Panc1 (cell line): ENCODE results near the gene POMGNT1. TPM values are rescaled to one million over a fixed set of nuclear protein-coding genes. Genes with fewer than 3 reads are reported as not detected.

Experiments
- ATAC-seq: fragments of 200-7000 bp; cut with Tn5 transposase; 2 replicates; pipeline ENCODE4 v1.9.1; 2020; ENCODE audit warnings: mild to moderate bottlenecking, moderate library complexity
- BruUV-seq: library from RNA; stranded (reverse); fragments of 400-500 nt; replicated peaks from 2 replicates; lab custom pipeline; 2021; lab: Mats Ljungman, UMichigan
- CTCF ChIA-PET: fragments of 300-600 bp; sonication (Branson Sonifier 250); formaldehyde crosslinking; loops from one replicate; lab custom pipeline; 2022; ENCODE audit warnings: antibody characterized with exemption; lab: Charles Lee
- POLR2A ChIA-PET: fragments of 300-600 bp; sonication (Branson Sonifier 250); formaldehyde crosslinking; loops from one replicate; lab custom pipeline; 2022; ENCODE audit warnings: antibody characterized with exemption; lab: Charles Lee
- DNase-seq: peaks from one replicate; pipeline ENCODE4 v3.0.0-alpha.2; 2010; ENCODE audit warnings: low read depth, low spot score
- H3K27ac ChIP-seq: 2 replicates; pipeline ENCODE4 v1.5.1; 2011; ENCODE audit warnings: mild to moderate bottlenecking, low read length, inconsistent platforms
- H3K27me3 ChIP-seq: fragments of 200-500 bp; sonication (Bioruptor generic); 2 replicates; pipeline ENCODE4 v1.6.0; 2014; ENCODE audit warnings: low read length, inconsistent platforms; ENCODE audit not compliant: control insufficient read depth, insufficient read depth
- H3K36me3 ChIP-seq: fragments of 200-500 bp; sonication (Bioruptor generic); 2 replicates; pipeline ENCODE4 v1.5.1; 2014; ENCODE audit warnings: inconsistent platforms, mild to moderate bottlenecking, low read length, moderate library complexity; ENCODE audit not compliant: control insufficient read depth, insufficient read depth
- H3K4me1 ChIP-seq: 2 replicates; pipeline ENCODE4 v1.5.1; 2011; ENCODE audit warnings: inconsistent platforms, mild to moderate bottlenecking, low read length, moderate library complexity; ENCODE audit not compliant: control insufficient read depth, insufficient read depth
- H3K4me3 ChIP-seq, 2 experiments: 2 replicates each; pipeline ENCODE4 v1.5.1; 2011 to 2012; ENCODE audit warnings: low read depth in 2 of 2, low read length in 2 of 2, mild to moderate bottlenecking in 2 of 2, inconsistent platforms in 1 of 2, moderate library complexity in 1 of 2
- H3K9me3 ChIP-seq: fragments of 200-500 bp; sonication (Bioruptor generic); 2 replicates; pipeline ENCODE4 v1.5.1; 2014; ENCODE audit warnings: low read depth, mild to moderate bottlenecking, inconsistent platforms, low read length, moderate library complexity; ENCODE audit not compliant: control insufficient read depth, insufficient read depth
- POLR2AphosphoS5 ChIP-seq: IDR thresholded peaks from 2 replicates; pipeline ENCODE4 v1.6.1; 2012; ENCODE audit warnings: mild to moderate bottlenecking, low read depth, low read length, moderate library complexity
- SIN3A ChIP-seq: IDR thresholded peaks from 2 replicates; pipeline ENCODE4 v1.6.1; 2012; ENCODE audit warnings: low read depth, mild to moderate bottlenecking, low read length, moderate library complexity, borderline replicate concordance; ENCODE audit not compliant: insufficient read depth
- TCF7L2 ChIP-seq: IDR thresholded peaks from 2 replicates; pipeline ENCODE4 v1.6.1; 2011; ENCODE audit warnings: mild to moderate bottlenecking, low read depth, low read length, inconsistent platforms
- in situ Hi-C: cut with HindIII; loops from 2 replicates; pipeline ENCODE4 v1.10.0; 2016; ENCODE audit warnings: low sequenced_read_pairs, low pct_unique_long_range_greater_than_20kb
- intact Hi-C: fragments of 100-400 bp; cut with micrococcal nuclease; formaldehyde crosslinking; loops from one replicate; pipeline ENCODE4 v1.10.0; 2022; ENCODE audit not compliant: unreplicated experiment
- total RNA-seq: library from RNA; stranded (reverse); gene quantifications from one replicate; pipeline ENCODE4 v1.2.1, GENCODE V29; 2021; ENCODE audit not compliant: unreplicated experiment
- TF ChIP-seq, protein P1 (sequence below): fragments of 450-650 bp; IDR thresholded peaks from 2 replicates; pipeline ENCODE4 v1.5.1; 2017; ENCODE audit warnings: mild to moderate bottlenecking
- TF ChIP-seq, protein P2 (sequence below), 2 experiments: IDR thresholded peaks; 2 replicates each; pipeline ENCODE4 v1.6.1; 2011 to 2012; ENCODE audit warnings: low read depth in 2 of 2, control low read depth in 1 of 2, low read length in 1 of 2, mild to moderate bottlenecking in 1 of 2, moderate library complexity in 1 of 2; ENCODE audit not compliant: insufficient read depth in 1 of 2

POMGNT1 gene
- total RNA-seq, 1 experiment from 2014 or later = 178 TPM

GRCh38 chr1:46183079-46183847 lies 15.0 kb downstream of the POMGNT1 start:
- TF ChIP-seq, protein P1, sequence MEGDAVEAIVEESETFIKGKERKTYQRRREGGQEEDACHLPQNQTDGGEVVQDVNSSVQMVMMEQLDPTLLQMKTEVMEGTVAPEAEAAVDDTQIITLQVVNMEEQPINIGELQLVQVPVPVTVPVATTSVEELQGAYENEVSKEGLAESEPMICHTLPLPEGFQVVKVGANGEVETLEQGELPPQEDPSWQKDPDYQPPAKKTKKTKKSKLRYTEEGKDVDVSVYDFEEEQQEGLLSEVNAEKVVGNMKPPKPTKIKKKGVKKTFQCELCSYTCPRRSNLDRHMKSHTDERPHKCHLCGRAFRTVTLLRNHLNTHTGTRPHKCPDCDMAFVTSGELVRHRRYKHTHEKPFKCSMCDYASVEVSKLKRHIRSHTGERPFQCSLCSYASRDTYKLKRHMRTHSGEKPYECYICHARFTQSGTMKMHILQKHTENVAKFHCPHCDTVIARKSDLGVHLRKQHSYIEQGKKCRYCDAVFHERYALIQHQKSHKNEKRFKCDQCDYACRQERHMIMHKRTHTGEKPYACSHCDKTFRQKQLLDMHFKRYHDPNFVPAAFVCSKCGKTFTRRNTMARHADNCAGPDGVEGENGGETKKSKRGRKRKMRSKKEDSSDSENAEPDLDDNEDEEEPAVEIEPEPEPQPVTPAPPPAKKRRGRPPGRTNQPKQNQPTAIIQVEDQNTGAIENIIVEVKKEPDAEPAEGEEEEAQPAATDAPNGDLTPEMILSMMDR = no peak
- TF ChIP-seq, protein P2, sequence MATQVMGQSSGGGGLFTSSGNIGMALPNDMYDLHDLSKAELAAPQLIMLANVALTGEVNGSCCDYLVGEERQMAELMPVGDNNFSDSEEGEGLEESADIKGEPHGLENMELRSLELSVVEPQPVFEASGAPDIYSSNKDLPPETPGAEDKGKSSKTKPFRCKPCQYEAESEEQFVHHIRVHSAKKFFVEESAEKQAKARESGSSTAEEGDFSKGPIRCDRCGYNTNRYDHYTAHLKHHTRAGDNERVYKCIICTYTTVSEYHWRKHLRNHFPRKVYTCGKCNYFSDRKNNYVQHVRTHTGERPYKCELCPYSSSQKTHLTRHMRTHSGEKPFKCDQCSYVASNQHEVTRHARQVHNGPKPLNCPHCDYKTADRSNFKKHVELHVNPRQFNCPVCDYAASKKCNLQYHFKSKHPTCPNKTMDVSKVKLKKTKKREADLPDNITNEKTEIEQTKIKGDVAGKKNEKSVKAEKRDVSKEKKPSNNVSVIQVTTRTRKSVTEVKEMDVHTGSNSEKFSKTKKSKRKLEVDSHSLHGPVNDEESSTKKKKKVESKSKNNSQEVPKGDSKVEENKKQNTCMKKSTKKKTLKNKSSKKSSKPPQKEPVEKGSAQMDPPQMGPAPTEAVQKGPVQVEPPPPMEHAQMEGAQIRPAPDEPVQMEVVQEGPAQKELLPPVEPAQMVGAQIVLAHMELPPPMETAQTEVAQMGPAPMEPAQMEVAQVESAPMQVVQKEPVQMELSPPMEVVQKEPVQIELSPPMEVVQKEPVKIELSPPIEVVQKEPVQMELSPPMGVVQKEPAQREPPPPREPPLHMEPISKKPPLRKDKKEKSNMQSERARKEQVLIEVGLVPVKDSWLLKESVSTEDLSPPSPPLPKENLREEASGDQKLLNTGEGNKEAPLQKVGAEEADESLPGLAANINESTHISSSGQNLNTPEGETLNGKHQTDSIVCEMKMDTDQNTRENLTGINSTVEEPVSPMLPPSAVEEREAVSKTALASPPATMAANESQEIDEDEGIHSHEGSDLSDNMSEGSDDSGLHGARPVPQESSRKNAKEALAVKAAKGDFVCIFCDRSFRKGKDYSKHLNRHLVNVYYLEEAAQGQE (IDR thresholded peaks at IDR 0.05; ENCODE audit: insufficient read depth in 1 of 2, low read depth in 2 of 2, low read length in 1 of 2) = no peak
- no peak for TF ChIP-seq SIN3A
- TF ChIP-seq TCF7L2 = peak; percentile 42; the same call in 1 of the 2 replicates
- TF ChIP-seq POLR2AphosphoS5 = peak; percentile 90
- Histone ChIP-seq H3K4me1 (peaks cover 69% of the 10 kb centered on the region), H3K36me3 (no peaks in the 10 kb centered on the region), H3K27me3 (no peaks in the 10 kb centered on the region), H3K9me3 (no peaks in the 10 kb centered on the region), H3K4me3 (0 out of 4 replicates have a peak overlapping the region, but pooled peaks of 1 of the 2 experiments have one; percentile 1), H3K27ac (peak overlapping the region; percentile 66)
- intact Hi-C loops = loop anchor here (2.0 kb wide), 1 partner anchor 40 kb away; no protein-coding TSS in a partner anchor
- CTCF ChIA-PET = interaction anchor here (2.7 kb wide), 1 partner anchor 40 kb away, joined by 17 read pairs; no protein-coding TSS in a partner anchor
- peak; percentile 99 for DNase-seq
- POLR2A ChIA-PET = interaction anchor here (0.6 to 1.8 kb wide), 4 partner anchors 11 to 1383 kb away, joined by 3 to 11 read pairs (median 5); partner anchors contain the start of gene RAD54L
- ATAC-seq = peak; percentile 85
- in situ Hi-C loops = no loop called here
- BruUV-seq = no TSS peak

DNA sequence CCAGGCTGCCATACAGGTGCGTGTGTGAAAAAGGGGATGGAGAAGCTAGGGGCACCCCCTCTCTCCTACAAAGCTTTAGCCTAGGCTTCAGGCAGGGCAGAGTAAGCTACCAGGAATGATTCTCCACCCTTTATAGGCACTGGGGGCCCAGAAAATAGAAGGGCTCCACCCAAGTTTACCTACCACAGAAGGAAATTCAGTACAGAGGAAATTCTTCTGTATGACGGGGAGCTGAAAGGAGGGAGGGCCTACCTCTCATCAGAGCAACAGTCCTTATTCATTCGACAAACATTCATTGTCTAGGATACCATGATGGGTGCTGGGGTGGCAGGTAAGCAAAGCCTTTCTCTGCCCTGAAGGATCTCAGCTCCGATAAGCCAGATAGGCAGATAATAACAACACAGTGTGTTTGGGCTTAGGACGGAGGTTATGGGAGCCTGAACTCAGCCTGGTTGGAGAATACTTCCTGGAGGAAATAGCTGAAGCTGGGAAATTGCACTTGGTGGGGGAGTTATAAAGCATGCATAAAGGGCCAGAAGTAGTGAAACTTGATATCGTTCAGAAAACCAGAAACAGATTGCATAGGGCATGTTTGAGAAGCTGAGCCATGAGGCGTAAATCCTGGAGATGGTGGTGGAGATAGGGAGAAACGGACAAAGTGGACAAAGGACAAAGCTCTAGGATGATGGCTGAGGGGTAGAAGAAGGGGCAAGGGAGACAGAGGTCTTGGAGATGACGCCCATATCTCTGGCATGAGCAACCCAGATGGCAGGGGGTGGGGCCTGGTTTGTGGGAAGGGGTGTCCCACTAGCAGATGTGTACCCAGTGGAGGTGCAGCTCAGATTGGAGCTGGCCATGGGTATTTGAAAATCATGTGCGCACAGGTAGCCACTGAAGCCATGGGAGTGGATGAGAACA lies 16.6 kb downstream of the POMGNT1 start:
- CTCF ChIA-PET = interaction anchor here (0.5 to 2.7 kb wide), 7 partner anchors 9 to 206 kb away, joined by 3 to 17 read pairs (median 4); partner anchors contain the start of gene PIK3R3
- POLR2A ChIA-PET = interaction anchor here (0.6 to 0.7 kb wide), 3 partner anchors 52 to 496 kb away, joined by 3 read pairs; no protein-coding TSS in a partner anchor
- ATAC-seq (0 out of 2 replicates have a peak, but pooled peaks have one; percentile 2), DNase-seq (no peak)
- no peaks in the 10 kb centered on the region for H3K27me3 ChIP-seq
- H3K27ac ChIP-seq = peak overlapping the region; percentile 66
- TF ChIP-seq, protein P2 (IDR thresholded peaks at IDR 0.05; ENCODE audit: insufficient read depth in 1 of 2, low read depth in 2 of 2, low read length in 1 of 2) = no peak
- BruUV-seq = no TSS peak
- intact Hi-C loops (loop anchor here (2.0 kb wide), 1 partner anchor 41 kb away; no protein-coding TSS in a partner anchor), in situ Hi-C loops (no loop called here)
- peak overlapping the region in 1 of 2 experiments; percentile 21; a peak in 2 of 4 replicates for H3K4me3 ChIP-seq
- peaks cover 63% of the 10 kb centered on the region for H3K4me1 ChIP-seq
- H3K36me3 ChIP-seq = no peaks in the 10 kb centered on the region
- no peaks in the 10 kb centered on the region for H3K9me3 ChIP-seq
